GM12864 (cell line): ENCODE measurements around the gene PDGFD.

ENCODE experiments used
- DNase-seq: peaks from one replicate; pipeline ENCODE4 v3.0.0-alpha.2; 2011; ENCODE audit warnings: low read depth
- H3K4me3 ChIP-seq: 2 replicates; pipeline ENCODE4 v1.5.1; 2011; ENCODE audit warnings: mild to moderate bottlenecking, low read depth, low read length, control low read depth
- CTCF ChIP-seq: IDR thresholded peaks from 2 replicates; pipeline ENCODE4 v1.5.1; 2011; ENCODE audit warnings: low read depth, mild to moderate bottlenecking, moderate library complexity, low read length, control low read depth, inconsistent platforms; ENCODE audit errors: missing control alignments

The PDGFD gene

GRCh38 chr11:104075706-104076105 lies 88.2 kb downstream of the PDGFD start:
- DNase-seq = no peak
- no peak for TF ChIP-seq CTCF
- no peak overlapping the region for H3K4me3 ChIP-seq

- TF ChIP-seq CTCF = no peak
- no peak for DNase-seq
- no peak overlapping the region for H3K4me3 ChIP-seq
Measured at GRCh38 chr11:104075091-104075490, 88.9 kb downstream of the PDGFD start.

- TF ChIP-seq CTCF = no peak
- peak; percentile 33 for DNase-seq
- no peak overlapping the region for H3K4me3 ChIP-seq
Measured at GRCh38 chr11:104073950-104074705, 89.8 kb downstream of the PDGFD start.

GRCh38 chr11:104067534-104067933 lies 96.4 kb downstream of the PDGFD start:
- no peak for TF ChIP-seq CTCF
- H3K4me3 ChIP-seq = no peak overlapping the region
- no peak for DNase-seq

- no peak overlapping the region for H3K4me3 ChIP-seq
- TF ChIP-seq CTCF = no peak
- no peak for DNase-seq
Measured at GRCh38 chr11:104064034-104064630, 99.8 kb downstream of the PDGFD start.

GRCh38 chr11:104061853-104062521 lies 102.0 kb downstream of the PDGFD start:
- no peak overlapping the region for H3K4me3 ChIP-seq
- no peak for TF ChIP-seq CTCF
- no peak for DNase-seq

GRCh38 chr11:104060820-104061219 lies 103.1 kb downstream of the PDGFD start:
- no peak for DNase-seq
- no peak for TF ChIP-seq CTCF
- H3K4me3 ChIP-seq = no peak overlapping the region
